ENCODE measurements around the gene SLA2.
"Not testable (repeated sequence)": the region's sequence is repeated elsewhere in the genome, so short reads cannot be mapped to it uniquely, and the experiment has no call there.

SLA2 gene, protein sequence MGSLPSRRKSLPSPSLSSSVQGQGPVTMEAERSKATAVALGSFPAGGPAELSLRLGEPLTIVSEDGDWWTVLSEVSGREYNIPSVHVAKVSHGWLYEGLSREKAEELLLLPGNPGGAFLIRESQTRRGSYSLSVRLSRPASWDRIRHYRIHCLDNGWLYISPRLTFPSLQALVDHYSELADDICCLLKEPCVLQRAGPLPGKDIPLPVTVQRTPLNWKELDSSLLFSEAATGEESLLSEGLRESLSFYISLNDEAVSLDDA

DNA sequence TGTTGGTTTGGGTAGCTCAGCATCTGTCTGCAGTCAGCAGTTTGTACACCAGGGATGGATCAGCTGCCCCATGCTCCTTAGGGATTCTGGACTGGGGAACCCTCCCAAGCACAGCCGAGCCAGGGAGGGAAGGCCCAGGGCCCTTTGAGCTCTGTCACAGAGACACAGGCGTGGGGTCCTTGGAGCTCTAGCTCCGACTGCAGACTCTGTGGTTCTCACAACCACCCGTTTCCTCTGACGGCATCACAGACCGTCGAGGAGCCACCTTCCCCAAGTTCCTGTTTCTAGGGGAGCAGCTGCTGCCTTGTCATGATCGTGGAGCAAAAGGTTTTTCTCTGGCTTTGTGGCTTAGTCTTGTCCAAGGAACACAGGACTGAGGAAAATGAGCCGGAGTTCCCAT, at the start of gene SLA2:
TSS of gene SLA2 (minus strand) at position 199 of the 400 bp plus-strand sequence. CDS start 4,861 bp downstream, outside the sequence.
- no peak for DNase-seq (ENCODE audit: low spot score)

DNA sequence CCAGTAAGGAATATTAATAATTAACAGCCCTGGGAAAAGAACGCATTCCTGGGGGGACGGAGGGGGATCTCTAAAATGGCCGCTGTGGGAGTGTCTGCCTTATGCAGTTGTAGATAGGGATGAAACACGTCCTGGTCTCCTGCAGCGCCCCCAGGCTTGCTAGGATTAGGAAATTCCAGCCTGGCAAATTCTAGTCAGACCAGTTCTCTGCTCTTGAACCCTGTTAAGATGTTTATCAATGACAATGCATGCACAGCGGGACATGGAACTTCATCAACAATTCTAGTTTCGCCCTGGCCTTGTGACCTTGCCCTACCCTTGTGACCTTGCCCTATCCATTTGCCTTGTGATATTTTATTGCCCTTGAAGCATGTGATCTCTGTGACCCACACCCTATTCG, 49.5 kb upstream of the SLA2 start:
- not testable (repeated sequence) for DNase-seq (ENCODE audit: low spot score)

DNA sequence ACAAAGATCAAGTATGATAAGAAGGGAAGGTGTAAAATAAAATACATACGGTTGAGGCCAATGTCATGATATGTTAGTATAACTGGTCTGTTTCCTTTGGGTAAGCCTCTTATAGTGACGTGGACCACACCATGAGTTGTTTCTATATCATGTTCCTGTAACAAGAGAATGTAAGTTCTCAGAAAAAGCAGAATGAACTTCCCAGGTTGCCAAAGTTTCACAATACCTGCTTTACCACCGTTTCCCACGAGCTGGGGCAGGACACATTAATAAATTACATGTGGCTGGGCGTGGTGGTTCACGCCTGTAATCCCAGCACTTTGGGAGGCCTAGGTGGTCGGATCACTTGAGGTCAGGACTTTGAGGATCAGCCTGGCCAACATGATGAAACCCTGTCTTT, 42.6 kb upstream of the SLA2 start:
- DNase-seq (ENCODE audit: low spot score), result no peak

DNA sequence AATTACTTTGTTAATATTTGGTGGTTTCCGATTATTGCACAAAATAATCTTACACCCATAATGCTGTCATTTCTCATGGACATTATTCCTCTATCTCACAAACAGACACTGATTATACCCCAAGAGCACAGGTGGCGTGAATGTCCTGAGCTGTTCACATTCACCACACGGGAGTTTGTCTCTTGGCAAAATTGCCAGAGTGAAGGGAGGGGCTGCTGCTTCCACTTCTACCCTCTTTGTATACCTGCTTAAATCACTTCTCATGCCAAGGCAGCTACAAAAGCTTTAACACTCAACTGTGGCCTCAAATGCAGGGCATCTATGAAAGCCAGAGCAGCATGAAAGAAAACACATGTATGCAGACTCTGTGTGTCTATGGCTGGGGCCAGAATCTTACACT, 41.9 kb upstream of the SLA2 start:
- no peak for DNase-seq (ENCODE audit: low spot score)

DNA sequence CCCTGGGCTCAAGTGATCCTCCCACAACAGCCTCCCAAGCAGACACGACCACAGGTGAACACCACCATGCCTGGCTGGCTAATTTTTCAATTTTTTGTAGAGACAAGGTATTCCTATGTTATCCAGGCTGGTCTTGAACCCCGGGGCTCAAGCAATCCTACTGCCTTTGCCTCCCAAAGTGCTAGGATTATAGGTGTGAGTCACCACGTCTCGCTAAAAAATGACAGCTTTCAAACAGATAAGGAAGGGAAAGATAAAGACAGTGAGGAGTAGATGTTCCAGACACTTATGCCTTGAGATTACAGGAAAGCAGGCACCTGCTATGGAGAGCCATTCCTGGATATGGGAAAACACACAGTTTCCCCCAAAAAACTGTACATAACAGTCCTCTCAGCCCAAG, 40.9 kb upstream of the SLA2 start:
- no peak for DNase-seq (ENCODE audit: low spot score)

DNA sequence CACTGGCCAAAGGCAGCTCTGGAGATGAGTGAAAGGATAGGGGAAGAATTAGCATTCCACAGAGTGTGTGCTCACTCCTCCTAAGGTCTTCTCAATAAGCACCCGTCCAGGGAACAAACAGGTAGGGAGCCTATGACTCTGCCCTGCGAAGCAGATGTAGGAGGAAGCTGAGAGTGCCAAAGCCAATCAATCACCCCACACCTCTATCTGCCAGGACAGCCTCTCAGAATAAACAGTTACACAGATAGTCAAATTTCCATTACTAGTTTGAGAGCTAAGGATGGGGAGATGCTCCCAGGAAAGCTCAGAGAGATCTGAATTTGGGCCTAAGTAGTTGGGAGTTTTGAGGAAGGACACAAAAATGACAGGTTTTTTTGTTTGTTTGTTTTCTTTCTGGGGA, 40.5 kb upstream of the SLA2 start:
- DNase-seq (ENCODE audit: low spot score), result no peak

DNA sequence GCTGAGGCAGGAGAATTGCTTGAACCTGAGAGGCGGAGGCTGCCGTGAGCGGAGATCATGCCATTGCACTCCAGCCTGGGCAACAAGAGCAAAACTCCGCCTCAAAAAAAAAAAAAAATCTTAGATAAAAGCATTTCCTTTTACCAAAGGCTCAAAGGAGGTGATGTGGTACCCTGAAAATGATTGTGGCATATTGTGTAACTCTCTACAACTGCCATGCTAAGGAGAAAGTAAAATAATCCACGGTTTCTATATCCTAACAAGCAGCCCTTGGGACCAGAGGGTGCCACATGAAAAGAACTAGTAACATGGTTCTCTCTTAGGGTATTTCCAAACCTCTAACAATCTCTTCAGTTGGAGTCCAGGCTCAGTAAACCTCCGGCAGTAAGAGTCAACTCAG, 38.8 kb upstream of the SLA2 start:
- DNase-seq (ENCODE audit: low spot score), result no peak

DNA sequence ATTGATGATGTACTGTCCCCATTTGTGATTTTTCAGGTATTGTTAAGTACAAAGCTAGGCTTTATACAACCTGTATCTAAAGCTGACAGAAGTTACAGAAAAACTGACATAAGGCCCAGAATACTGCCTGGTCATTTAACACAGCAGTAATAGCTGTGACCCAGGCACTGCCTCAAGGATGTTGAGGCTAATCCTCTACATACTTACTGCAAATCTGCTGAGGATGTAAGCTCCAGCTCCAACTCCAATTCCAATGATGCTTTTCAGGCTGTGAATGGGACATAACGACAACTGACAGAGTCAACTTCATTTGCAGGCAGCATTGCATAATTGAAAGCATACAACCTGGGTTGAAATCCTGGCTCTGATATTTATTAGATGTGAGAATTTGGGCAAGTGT, 36.3 kb upstream of the SLA2 start:
- DNase-seq (ENCODE audit: low spot score), result no peak

DNA sequence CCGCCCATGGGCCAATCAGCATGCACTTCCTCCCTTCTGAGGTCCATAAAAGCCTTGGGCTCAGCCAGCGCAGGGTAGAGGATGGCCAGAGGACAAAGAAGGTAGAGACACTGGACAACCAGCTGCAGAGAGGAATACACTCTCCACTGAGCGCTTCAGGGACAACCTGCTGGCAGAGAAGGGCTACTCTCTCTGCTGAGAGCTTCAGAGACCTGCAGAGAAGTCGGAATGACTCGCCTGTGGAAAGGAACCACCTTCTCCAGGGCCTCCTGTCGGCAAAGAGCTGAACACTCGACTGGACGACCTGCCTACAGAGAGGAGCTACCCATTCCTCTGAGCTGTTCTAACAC, 31.4 kb upstream of the SLA2 start:
- no peak for DNase-seq (ENCODE audit: low spot score)

DNA sequence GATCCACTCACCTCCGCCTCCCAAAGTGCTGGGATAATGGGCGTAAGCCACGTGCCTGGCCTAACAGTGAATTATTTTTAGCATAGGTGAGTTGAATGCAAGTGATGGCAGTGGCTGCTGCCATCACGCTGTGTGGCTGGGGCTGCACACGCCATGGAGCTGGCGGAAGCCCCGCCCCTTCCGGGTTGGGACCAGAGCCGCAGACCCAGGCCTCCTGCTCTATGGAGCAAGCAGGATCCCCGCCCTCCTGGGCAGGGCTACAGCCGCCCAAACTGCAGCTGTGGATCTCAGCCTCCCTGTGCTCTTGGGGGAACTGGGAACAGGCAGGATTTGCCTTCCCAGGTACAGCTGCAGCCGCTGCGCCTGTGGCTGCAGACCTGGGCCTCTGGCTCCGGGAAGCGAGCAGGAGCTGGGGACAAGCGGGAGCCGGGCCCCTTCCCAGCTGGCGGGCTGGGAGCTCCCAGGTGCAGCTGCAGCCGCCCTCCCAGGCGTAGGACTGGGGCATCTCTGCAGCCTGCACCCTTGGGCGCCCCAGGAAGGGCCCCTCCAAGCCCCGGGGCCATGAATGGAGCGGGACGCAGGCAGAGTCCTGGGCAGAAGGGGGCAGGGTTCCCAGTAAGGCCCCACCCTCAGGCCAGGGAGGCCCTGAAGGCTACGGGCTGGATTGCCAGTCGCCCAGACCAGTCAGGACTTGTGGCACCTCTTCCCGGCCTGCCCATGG, 30.9 kb upstream of the SLA2 start:
- DNase-seq (ENCODE audit: low spot score), result no peak

DNA sequence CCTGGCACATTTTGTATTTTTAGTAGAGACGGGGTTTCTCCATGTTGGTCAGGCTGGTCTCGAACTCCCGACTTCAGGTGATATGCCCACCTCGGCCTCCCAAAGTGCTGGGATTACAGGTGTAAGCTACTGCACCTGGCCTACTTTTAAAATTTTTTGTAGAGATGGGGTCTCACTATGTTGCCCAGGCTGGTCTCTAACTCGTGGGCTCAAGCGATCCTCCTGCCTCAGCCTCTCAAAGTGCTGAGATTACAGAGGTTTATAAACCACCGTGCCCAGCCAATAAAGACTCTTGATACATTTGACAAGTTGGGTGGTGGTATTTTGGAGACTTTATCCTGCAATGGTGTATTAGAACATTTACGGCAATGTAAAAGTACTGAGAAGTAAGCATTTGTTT, 29.5 kb upstream of the SLA2 start:
- DNase-seq (ENCODE audit: low spot score), result not testable (repeated sequence)

DNA sequence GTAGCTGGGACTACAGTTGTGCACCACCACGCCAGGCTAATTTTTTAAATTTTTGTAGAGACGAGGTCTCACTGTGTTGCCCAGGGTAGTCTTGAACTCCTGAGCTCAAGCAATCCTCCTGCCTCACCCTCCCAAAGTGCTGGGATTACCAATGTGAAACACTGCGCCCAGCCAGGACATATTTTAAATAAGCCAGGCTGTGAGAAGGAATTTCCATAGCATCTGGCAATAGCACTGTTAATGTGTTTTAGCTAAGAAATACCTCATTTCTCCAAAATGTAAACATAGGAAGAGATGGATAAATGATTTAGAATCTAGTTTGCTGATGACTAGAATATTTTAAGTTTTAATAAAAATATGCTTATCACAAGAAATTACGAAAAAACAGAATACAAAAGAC, 27.0 kb upstream of the SLA2 start:
- DNase-seq (ENCODE audit: low spot score), result no peak

DNA sequence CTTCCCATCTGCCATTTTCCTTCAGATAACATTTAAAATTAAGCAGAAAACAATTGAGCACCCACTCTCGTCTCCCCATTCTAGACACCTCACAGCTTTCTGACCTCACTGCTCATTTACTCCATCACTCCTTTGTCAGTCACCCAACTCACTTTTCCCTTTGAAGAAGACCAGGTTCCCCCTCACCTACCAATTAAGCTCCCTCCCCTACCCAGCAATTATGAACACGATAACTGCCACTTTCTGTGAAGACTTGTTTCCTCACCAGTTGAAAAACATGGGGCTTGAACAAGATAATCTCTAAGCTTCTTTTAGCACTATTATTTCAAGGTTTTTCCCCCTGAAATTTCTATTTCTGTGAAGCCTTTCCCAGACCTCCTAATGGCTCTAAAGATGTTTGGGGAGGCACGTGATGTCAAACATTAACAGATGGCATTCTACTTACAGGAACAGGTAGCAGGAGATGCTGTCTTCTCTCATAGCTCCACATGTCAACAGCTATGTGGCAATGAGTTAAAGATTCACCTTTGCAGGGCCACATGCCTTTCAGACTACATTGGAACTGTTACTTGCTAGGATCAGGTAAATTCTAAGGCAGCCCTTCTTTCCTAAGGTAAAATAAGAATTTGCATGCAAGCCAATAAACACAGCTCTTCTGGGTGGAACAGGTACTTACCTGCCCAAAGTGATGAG, 24.8 kb upstream of the SLA2 start:
- DNase-seq (ENCODE audit: low spot score), result no peak

DNA sequence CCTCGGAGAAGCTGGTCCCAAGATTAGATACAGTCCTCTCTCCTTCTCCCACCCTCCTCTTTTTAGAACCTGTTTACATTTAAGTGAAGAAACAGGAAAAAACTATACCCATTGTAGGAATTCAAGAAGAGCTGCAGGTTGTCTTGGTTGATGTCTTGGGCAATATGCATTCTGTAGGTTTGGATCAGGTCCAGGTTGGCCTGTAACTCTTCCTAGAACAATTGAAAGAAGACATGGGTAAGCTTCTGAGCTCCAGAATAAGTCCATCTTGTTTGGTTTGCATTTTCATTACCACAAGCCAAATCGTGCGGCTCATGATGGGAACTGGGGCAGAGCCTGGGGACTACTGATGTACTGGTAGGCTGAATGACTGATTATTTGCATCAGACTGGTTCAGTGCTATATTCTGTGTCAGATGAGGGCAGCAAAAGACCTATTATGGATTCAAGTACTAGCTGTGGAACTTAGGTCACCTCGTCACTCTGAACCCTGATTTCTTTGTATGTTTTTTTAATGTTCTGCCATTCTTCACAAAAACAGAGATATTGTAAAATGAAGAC, 20.3 kb upstream of the SLA2 start:
- peak; percentile 59 for DNase-seq (ENCODE audit: low spot score)

DNA sequence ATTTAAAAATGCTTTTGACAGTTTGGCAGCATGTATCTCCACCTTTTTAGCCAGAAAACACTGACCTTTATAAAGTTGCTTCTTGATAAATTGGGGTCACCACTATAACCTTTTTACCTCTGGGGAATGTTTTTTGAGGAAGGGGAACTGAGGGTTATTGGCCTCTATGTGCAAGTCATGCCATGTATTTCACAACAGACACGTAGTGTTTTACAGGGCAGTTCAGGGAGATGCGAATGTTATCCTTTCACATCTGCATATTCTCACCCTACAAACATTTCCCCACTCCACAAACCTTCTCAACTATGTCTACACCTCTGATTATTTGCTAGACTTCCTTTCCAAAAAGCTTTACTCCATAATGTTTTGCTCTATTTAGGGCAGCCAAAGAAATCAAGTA, 17.0 kb upstream of the SLA2 start:
- DNase-seq (ENCODE audit: low spot score), result no peak

DNA sequence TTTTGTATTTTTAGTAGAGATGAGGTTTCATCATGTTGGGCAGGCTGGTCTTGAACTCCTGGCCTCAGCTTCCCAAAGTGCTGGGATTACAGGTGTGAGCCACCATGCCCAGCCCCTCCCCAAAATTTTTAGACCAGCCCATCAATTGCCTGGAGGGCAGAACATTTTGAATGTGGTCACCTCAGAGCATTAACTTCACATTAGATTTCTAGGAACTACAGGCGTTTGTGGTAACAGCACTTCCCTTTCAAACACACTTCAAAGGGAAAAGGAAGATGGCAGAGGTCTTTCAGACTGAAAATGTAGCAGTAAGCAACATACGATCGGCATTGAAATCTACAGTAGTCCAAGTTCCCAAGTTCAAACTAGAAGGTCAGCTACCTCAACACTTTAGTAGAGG, 12.3 kb upstream of the SLA2 start:
- DNase-seq (ENCODE audit: low spot score), result peak; percentile 46

DNA sequence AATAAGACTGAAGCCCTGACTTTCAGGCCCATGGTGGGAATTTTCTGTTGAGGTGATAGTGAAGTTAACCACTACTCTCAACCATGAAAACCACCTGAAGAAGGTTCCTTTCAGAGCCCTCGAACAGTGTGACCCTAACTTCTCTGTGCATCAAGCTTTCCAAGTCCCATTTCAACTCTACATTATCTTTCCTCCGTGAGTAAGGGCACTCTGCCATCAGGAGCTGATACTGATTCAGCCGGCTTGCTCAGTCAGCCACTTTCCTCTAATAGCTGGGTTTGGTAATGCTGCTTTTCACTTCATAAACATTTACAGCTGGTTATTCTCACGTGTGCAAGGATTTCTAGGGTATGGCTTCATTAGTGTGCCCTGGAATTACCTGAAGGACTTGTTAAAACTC, 10.7 kb upstream of the SLA2 start:
- no peak for DNase-seq (ENCODE audit: low spot score)

DNA sequence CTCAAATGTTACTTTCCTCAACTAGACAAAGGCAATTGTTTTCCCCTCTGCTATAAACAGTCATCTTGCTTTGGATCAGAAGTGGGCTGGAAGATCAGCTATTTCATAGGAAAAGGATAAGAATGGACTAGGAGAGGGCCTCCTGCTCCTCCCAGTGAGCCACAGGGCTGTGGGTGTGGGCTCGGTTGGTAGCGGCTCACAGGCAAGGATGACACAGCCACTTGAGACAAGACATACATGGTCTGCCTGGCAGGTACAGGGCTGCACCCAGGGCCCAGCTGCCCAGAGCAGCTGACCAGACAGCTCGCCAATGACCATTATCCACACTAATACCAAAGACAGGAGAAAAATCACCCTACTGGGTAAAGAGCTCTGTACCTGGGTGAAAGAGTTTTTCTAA, 9.0 kb upstream of the SLA2 start:
- no peak for DNase-seq (ENCODE audit: low spot score)

DNA sequence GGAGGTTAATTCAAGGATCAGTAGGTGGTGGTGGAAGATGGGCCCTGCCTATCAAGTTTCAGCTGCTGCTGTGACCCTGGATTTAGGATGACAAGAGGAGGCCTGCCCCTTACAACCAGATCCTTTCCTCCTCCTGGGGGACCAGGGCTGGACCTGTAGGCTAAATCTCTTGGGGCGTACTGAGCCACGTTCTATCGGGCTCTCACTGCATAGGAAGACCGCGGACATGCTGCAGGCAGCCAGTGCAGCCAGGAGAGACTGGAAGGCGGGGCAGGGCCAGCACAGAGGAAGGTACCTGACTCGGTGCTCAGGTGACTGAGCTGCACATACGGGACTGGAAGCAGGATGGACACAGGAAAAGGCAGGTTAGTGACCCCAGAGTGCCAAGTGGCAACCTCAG, 8.5 kb upstream of the SLA2 start:
- no peak for DNase-seq (ENCODE audit: low spot score)

DNA sequence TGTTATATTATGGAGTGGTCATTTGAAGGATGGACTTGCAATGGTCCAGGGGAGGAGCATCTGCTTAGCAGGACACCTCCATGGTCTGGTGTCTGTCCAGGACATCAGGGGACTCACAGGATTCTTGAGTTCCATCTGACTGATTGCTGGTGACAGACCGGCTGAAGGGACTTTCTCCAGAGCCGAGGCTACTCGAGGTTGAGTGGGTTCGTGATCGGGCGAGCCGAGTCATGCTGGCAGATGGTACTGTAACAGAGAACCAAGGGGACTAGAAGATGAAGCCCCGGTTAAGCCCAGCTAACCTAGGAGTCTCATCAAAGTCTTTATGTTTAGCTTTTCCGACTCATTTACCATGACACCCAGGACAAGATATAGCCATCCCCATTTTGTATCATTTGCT, 7.5 kb upstream of the SLA2 start:
- DNase-seq (ENCODE audit: low spot score), result no peak

DNA sequence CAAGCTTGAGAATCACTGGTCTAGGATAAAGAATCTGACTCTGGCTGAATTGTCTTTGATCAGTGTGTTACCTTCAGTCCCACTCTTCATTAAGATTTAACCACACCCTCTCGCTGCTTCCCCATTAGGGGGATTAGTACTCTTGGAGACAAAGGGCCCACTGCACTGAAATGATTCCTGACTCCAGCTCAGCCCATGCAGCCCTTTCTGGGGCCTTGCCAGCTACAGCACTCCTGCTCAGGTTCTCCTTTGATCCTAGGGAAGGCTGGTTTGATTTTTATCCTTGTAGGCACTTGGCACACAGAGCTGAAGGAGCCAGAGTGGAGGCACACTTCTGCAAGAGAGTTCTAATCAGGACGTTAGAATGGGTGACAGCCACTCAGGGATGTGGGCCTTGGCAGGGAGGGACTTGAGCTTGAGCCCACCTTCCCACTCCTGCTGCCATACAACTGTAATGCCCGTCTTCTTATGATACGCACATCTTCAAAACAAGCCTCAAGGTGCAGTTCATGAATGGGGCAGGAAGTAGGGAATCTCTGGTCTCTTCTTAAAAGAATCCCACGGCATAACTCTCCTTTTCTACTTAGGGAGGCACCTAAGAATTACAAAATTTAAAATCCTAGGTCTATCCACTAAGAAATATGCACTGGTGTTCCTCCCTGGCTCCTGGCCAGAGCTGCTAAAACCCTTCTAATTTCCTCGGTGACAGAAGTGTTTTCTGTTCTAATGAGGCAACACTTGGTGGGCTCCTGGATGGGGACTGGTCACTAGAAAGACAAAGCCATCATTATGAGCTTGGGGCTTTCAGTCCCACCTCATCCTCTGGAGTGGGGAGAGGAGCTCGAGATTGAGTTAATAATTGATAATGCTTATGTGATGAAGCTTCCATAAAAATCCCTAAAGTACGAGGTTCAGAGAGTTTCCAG, 1.5 kb upstream of the SLA2 start:
- DNase-seq (ENCODE audit: low spot score), result no peak

DNA sequence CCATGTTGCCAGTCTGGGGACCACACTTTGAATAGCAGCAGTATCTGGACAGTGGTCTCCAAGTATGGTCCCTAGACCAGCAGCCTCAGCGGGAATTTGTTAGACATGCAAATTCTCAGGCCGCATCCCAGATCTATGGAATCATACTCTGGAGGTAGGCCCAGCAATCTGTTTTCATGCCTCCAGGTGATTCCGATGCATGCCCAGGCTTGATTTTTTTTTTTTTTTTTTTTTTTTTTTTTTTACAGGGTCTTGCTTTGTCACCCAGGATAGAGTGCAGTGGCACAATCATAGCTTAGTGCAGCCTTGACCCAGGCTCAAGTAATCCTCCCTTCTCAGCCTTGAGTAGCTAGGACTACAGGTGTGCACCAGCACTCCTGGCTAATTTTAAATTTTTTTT, 682 bp upstream of the SLA2 start:
- no peak for DNase-seq (ENCODE audit: low spot score)
